ENCODE measurements around the gene KHDRBS2.

The KHDRBS2 gene

GRCh38 chr6:61887423-61887822 lies 398.6 kb downstream of the KHDRBS2 start:
- POLR2A ChIA-PET (ENCODE audit: low non-redundant PET), result no interaction called here
- CTCF ChIA-PET, result no interaction called here
- H3K27ac ChIP-seq, result no peak overlapping the region
- no peak for TF ChIP-seq CTCF (conservative IDR thresholded peaks at IDR 0.05; ENCODE audit: low read depth)
- DNase-seq (ENCODE audit: low spot score), result no peak

- TF ChIP-seq CTCF (conservative IDR thresholded peaks at IDR 0.05; ENCODE audit: low read depth), result peak; percentile 29
- POLR2A ChIA-PET (ENCODE audit: low non-redundant PET), result no interaction called here
- DNase-seq (ENCODE audit: low spot score), result no peak
- no peak overlapping the region for H3K27ac ChIP-seq
- CTCF ChIA-PET, result no interaction called here
These were observed 399.3 kb downstream of the KHDRBS2 start for GRCh38 chr6:61886608-61887259.

GRCh38 chr6:61869632-61870400 lies 416.2 kb downstream of the KHDRBS2 start:
- H3K27ac ChIP-seq, result no peak overlapping the region
- no peak for DNase-seq (ENCODE audit: low spot score)
- TF ChIP-seq CTCF (conservative IDR thresholded peaks at IDR 0.05; ENCODE audit: low read depth), result no peak
- ChIA-PET CTCF (no interaction called here), POLR2A (ENCODE audit: low non-redundant PET) (no interaction called here)

GRCh38 chr6:61868507-61869080 lies 417.4 kb downstream of the KHDRBS2 start:
- no peak for TF ChIP-seq CTCF (conservative IDR thresholded peaks at IDR 0.05; ENCODE audit: low read depth)
- H3K27ac ChIP-seq, result no peak overlapping the region
- CTCF ChIA-PET, result no interaction called here
- POLR2A ChIA-PET (ENCODE audit: low non-redundant PET), result no interaction called here
- no peak for DNase-seq (ENCODE audit: low spot score)

GRCh38 chr6:61867635-61868034 lies 418.4 kb downstream of the KHDRBS2 start:
- no peak for DNase-seq (ENCODE audit: low spot score)
- ChIA-PET CTCF (no interaction called here), POLR2A (ENCODE audit: low non-redundant PET) (no interaction called here)
- no peak overlapping the region for H3K27ac ChIP-seq
- TF ChIP-seq CTCF (conservative IDR thresholded peaks at IDR 0.05; ENCODE audit: low read depth), result no peak

- CTCF ChIA-PET, result no interaction called here
- no peak overlapping the region for H3K27ac ChIP-seq
- no peak for TF ChIP-seq CTCF (conservative IDR thresholded peaks at IDR 0.05; ENCODE audit: low read depth)
- POLR2A ChIA-PET (ENCODE audit: low non-redundant PET), result no interaction called here
- no peak for DNase-seq (ENCODE audit: low spot score)
These were observed 428.5 kb downstream of the KHDRBS2 start for GRCh38 chr6:61857541-61857940.

Measured in RWPE1 (cell line).